Skeletal muscle tissue (tissue), 4 donors: ENCODE data around the gene S1PR3. TPM values are rescaled to one million over a fixed set of nuclear protein-coding genes. Genes with fewer than 3 reads are reported as not detected.

ENCODE experiments used
- H3K27ac ChIP-seq: one replicate; pipeline ENCODE4 v1.7.0; 2013; ENCODE audit warnings: mild to moderate bottlenecking, low read depth, low read length, inconsistent platforms
- H3K27me3 ChIP-seq, 3 donors: one replicate each; pipeline ENCODE4 v1.7.0; 2013; ENCODE audit warnings: low read length in 3 of 3; ENCODE audit not compliant: control insufficient read depth in 3 of 3, insufficient read depth in 3 of 3
- H3K36me3 ChIP-seq, 3 donors: one replicate each; pipeline ENCODE4 v1.7.0; 2013; ENCODE audit warnings: low read length in 3 of 3; ENCODE audit not compliant: control insufficient read depth in 3 of 3, insufficient read depth in 3 of 3
- H3K4me1 ChIP-seq, 3 donors: one replicate each; pipeline ENCODE4 v1.7.0; 2013; ENCODE audit warnings: low read length in 3 of 3, mild to moderate bottlenecking in 3 of 3; ENCODE audit not compliant: control insufficient read depth in 3 of 3, insufficient read depth in 3 of 3
- H3K4me3 ChIP-seq, 3 donors: one replicate each; pipeline ENCODE4 v1.7.0; 2013; ENCODE audit warnings: low read length in 3 of 3
- H3K9ac ChIP-seq, 3 donors: one replicate each; pipeline ENCODE4 v1.7.0; 2013; ENCODE audit warnings: low read length in 3 of 3, mild to moderate bottlenecking in 3 of 3, moderate library complexity in 2 of 3, low read depth in 1 of 3
- H3K9me3 ChIP-seq, 3 donors: one replicate each; pipeline ENCODE4 v1.7.0; 2013; ENCODE audit warnings: low read length in 3 of 3; ENCODE audit not compliant: control insufficient read depth in 3 of 3
- total RNA-seq: library from RNA; depleted of rRNA; stranded (reverse); fragments of >200 nt; gene quantifications from one replicate; pipeline ENCODE4 v1.2.3, GENCODE V29; 2014
- donor health status: Osteomylitis.

The S1PR3 gene
- total RNA-seq, 1 donor from 2014 or later = 12.5 TPM

GRCh38 chr9:89025553-89025952, 34.3 kb downstream of the S1PR3 start:
- Histone ChIP-seq H3K4me3 (no peak overlapping the region), H3K27me3 (no peaks in the 10 kb centered on the region), H3K4me1 (peaks cover 11 to 20% (median 13%) of the 10 kb centered on the region in 3 donors), H3K27ac (no peak overlapping the region), H3K9me3 (peaks cover 3 to 11% (median 4%) of the 10 kb centered on the region in 3 donors), H3K9ac (no peak overlapping the region), H3K36me3 (no peaks in the 10 kb centered on the region)

GRCh38 chr9:89026876-89027275, 35.6 kb downstream of the S1PR3 start:
- H3K4me1 ChIP-seq = peaks cover 0 to 10% (median 4%) of the 10 kb centered on the region in 3 donors
- no peaks in the 10 kb centered on the region for H3K27me3 ChIP-seq
- no peaks in the 10 kb centered on the region for H3K36me3 ChIP-seq
- H3K9ac ChIP-seq = no peak overlapping the region
- H3K27ac ChIP-seq = no peak overlapping the region
- H3K4me3 ChIP-seq = no peak overlapping the region
- H3K9me3 ChIP-seq = peaks cover 3 to 13% (median 6%) of the 10 kb centered on the region in 3 donors

GRCh38 chr9:89029788-89030187, 38.5 kb downstream of the S1PR3 start:
- Histone ChIP-seq H3K9ac (no peak overlapping the region), H3K4me3 (no peak overlapping the region), H3K27ac (no peak overlapping the region), H3K27me3 (no peaks in the 10 kb centered on the region), H3K4me1 (no peaks in the 10 kb centered on the region), H3K36me3 (no peaks in the 10 kb centered on the region), H3K9me3 (peaks cover 3 to 13% (median 6%) of the 10 kb centered on the region in 3 donors)

- no peak overlapping the region for H3K4me3 ChIP-seq
- H3K36me3 ChIP-seq = no peaks in the 10 kb centered on the region
- H3K9ac ChIP-seq = no peak overlapping the region
- H3K4me1 ChIP-seq = no peaks in the 10 kb centered on the region
- H3K27me3 ChIP-seq = no peaks in the 10 kb centered on the region
- peaks cover 3 to 13% (median 4%) of the 10 kb centered on the region in 3 donors for H3K9me3 ChIP-seq
- H3K27ac ChIP-seq = no peak overlapping the region
Measured at GRCh38 chr9:89032173-89032572, 40.9 kb downstream of the S1PR3 start.

GRCh38 chr9:89032661-89033060, 41.4 kb downstream of the S1PR3 start:
- peaks cover 0 to under 1% (median under 1%) of the 10 kb centered on the region in 3 donors for H3K4me1 ChIP-seq
- no peak overlapping the region for H3K4me3 ChIP-seq
- no peaks in the 10 kb centered on the region for H3K36me3 ChIP-seq
- H3K27ac ChIP-seq = no peak overlapping the region
- H3K9ac ChIP-seq = no peak overlapping the region
- H3K9me3 ChIP-seq = peaks cover 3 to 13% (median 4%) of the 10 kb centered on the region in 3 donors
- no peaks in the 10 kb centered on the region for H3K27me3 ChIP-seq

GRCh38 chr9:89036383-89036782, 45.1 kb downstream of the S1PR3 start:
- peaks cover 0 to 5% (median 5%) of the 10 kb centered on the region in 3 donors for H3K4me1 ChIP-seq
- H3K9me3 ChIP-seq = peaks cover 0 to 3% (median 2%) of the 10 kb centered on the region in 3 donors
- no peak overlapping the region for H3K9ac ChIP-seq
- no peak overlapping the region for H3K4me3 ChIP-seq
- H3K36me3 ChIP-seq = no peaks in the 10 kb centered on the region
- no peaks in the 10 kb centered on the region for H3K27me3 ChIP-seq
- H3K27ac ChIP-seq = no peak overlapping the region

- Histone ChIP-seq H3K27ac (no peak overlapping the region), H3K4me1 (peaks cover 0 to 5% (median 5%) of the 10 kb centered on the region in 3 donors), H3K27me3 (no peaks in the 10 kb centered on the region), H3K9ac (no peak overlapping the region), H3K4me3 (no peak overlapping the region), H3K36me3 (no peaks in the 10 kb centered on the region), H3K9me3 (peaks cover 0 to 3% (median 0%) of the 10 kb centered on the region in 3 donors)
Measured at GRCh38 chr9:89036891-89037290, 45.6 kb downstream of the S1PR3 start.

- no peak overlapping the region for H3K27ac ChIP-seq
- H3K4me3 ChIP-seq = no peak overlapping the region
- no peaks in the 10 kb centered on the region for H3K36me3 ChIP-seq
- no peak overlapping the region for H3K9ac ChIP-seq
- peaks cover 0 to 5% (median 5%) of the 10 kb centered on the region in 3 donors for H3K4me1 ChIP-seq
- no peaks in the 10 kb centered on the region for H3K27me3 ChIP-seq
- peaks cover 0 to 3% (median 0%) of the 10 kb centered on the region in 3 donors for H3K9me3 ChIP-seq
Measured at GRCh38 chr9:89037346-89037745, 46.1 kb downstream of the S1PR3 start.

- Histone ChIP-seq H3K4me3 (no peak overlapping the region), H3K36me3 (no peaks in the 10 kb centered on the region), H3K4me1 (peaks cover 0 to 5% (median 5%) of the 10 kb centered on the region in 3 donors), H3K27me3 (no peaks in the 10 kb centered on the region), H3K9me3 (peaks cover 0 to 3% (median 0%) of the 10 kb centered on the region in 3 donors), H3K27ac (no peak overlapping the region), H3K9ac (no peak overlapping the region)
Measured at GRCh38 chr9:89037891-89038290, 46.6 kb downstream of the S1PR3 start.

GRCh38 chr9:89038382-89039103, 47.3 kb downstream of the S1PR3 start:
- no peak overlapping the region for H3K9ac ChIP-seq

More at GRCh38 chr9:89038382-89039103, 47.3 kb downstream of the S1PR3 start:
- no peak overlapping the region for H3K4me3 ChIP-seq
- no peaks in the 10 kb centered on the region for H3K36me3 ChIP-seq
- no peaks in the 10 kb centered on the region for H3K27me3 ChIP-seq
- no peak overlapping the region for H3K27ac ChIP-seq
- peaks cover 0 to 5% (median 5%) of the 10 kb centered on the region in 3 donors for H3K4me1 ChIP-seq
- H3K9me3 ChIP-seq = peaks cover 0 to 3% (median 0%) of the 10 kb centered on the region in 3 donors
